ENCODE data around the gene EIF5. TPM values are rescaled to one million over a fixed set of nuclear protein-coding genes. Genes with fewer than 3 reads are reported as not detected.

Gene EIF5
- total and polyA plus RNA-seq, 11 donors = 38.1 to 304 (median 255) TPM

DNA sequence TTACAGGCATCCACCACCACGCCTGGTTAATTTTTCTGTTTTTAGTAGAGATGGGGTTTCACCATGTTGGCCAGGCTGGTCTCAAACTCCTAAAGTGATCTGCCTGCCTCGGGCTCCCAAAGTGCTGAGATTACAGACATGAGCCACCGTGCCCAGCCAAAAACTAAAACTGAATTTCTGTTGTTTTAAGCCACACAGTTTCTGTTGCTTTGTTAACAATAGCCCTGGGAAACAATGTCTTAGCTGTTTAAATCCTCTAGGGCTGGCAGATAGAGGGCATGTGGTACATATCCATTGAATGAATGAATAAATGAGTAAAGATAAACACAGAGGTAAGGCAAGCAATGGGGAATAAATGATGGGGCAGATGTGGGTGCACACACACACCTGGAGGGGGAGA is 8.0 kb upstream of the EIF5 start:
- H3K4me3 ChIP-seq = no peak overlapping the region
- no peaks in the 10 kb centered on the region for H3K9me3 ChIP-seq
- intact Hi-C loops (cut with DNase I) = no loop called here
- no peak for ATAC-seq
- TF ChIP-seq, protein P1, sequence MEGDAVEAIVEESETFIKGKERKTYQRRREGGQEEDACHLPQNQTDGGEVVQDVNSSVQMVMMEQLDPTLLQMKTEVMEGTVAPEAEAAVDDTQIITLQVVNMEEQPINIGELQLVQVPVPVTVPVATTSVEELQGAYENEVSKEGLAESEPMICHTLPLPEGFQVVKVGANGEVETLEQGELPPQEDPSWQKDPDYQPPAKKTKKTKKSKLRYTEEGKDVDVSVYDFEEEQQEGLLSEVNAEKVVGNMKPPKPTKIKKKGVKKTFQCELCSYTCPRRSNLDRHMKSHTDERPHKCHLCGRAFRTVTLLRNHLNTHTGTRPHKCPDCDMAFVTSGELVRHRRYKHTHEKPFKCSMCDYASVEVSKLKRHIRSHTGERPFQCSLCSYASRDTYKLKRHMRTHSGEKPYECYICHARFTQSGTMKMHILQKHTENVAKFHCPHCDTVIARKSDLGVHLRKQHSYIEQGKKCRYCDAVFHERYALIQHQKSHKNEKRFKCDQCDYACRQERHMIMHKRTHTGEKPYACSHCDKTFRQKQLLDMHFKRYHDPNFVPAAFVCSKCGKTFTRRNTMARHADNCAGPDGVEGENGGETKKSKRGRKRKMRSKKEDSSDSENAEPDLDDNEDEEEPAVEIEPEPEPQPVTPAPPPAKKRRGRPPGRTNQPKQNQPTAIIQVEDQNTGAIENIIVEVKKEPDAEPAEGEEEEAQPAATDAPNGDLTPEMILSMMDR (IDR thresholded peaks at IDR 0.05) = no peak
- TF ChIP-seq POLR2A (IDR thresholded peaks at IDR 0.05) = no peak
- no peaks in the 10 kb centered on the region for H3K36me3 ChIP-seq
- no peak for DNase-seq
- H3K27me3 ChIP-seq = peaks cover 0 to 3% (median 0%) of the 10 kb centered on the region in 9 donors
- WGBS, 4 donors = 83 to 88% (median 86%) methylated on average over 3 of the region's 3 CpGs
- H3K4me1 ChIP-seq = peaks cover 0 to 7% (median 0%) of the 10 kb centered on the region in 12 donors
- no peak overlapping the region for H3K27ac ChIP-seq

DNA sequence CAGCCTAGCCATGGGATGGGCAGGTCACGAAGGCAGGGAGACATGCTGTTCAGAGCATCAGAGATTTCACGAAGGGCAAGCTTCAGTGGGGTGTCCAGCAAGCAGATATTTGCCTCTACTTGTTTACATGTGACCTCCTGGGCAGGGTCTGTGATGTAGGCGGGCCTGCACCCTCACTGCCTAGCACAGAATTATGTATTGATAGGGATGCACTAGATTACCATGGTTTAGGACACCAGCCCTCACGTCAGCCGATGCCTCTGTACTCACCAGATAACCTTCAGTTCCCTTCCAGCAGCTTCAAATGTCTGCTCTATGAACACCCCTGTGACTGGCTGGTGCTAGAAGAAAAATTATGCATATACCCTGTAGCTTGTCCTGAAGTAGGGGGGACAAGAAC is 5.1 kb upstream of the EIF5 start:
- Histone ChIP-seq H3K27me3 (no peaks in the 10 kb centered on the region), H3K4me1 (peaks cover 0 to 22% (median 10%) of the 10 kb centered on the region in 12 donors), H3K27ac (no peak overlapping the region), H3K9me3 (no peaks in the 10 kb centered on the region), H3K4me3 (no peak overlapping the region), H3K36me3 (no peaks in the 10 kb centered on the region)
- ATAC-seq (no peak), DNase-seq (no peak)
- intact Hi-C loops (cut with DNase I) = no loop called here
- WGBS, 4 donors = 71 to 92% (median 82%) methylated on average over 4 to 5 of the region's 5 CpGs
- TF ChIP-seq POLR2A (IDR thresholded peaks at IDR 0.05) = no peak
- TF ChIP-seq, protein P1 (IDR thresholded peaks at IDR 0.05) = no peak

DNA sequence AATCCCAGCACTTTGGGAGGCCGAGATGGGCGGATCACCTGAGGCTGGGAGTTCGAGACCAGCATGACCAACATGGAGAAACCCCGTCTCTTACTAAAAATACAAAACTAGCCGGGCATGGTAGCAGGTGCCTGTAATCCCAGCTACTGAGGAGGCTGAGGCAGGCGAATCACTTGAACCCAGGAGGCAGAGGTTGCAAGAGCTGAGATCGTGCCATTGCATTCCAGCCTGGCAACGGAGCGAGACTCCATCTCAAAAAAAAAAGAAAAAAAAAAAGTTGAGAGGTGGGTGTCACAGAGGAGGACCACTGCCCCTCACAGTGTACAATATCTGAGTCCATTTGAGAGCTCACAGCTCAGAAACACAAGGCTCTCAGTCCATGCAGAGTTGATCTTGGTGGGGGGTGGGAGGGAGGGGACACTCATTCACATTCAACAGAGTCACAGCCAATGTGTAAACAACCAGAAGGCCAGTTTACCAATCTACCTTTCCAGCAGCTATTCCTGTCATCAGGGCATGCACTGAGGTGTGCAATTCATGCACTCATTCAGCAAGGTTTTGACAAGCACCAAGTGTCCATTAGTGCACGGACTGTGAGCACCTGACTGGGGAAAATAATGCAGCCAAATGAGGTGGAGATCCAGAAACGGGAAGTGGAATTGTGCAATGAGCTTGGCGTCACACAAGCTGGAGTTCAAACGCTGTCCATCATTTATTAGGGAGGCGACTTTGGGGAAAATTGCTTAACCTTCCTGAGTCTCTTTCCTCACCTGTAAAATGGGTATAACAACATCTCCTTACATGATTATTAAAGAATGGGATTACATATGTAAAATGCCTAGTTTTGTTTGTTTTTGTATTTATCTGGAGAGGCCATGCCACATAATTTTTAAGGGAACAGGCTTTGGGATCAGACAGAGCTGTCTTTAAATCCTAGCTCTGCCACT is 4.4 kb upstream of the EIF5 start:
- H3K4me1 ChIP-seq = peaks cover 0 to 22% (median 10%) of the 10 kb centered on the region in 12 donors
- H3K4me3 ChIP-seq = no peak overlapping the region
- H3K36me3 ChIP-seq = no peaks in the 10 kb centered on the region
- no peak for TF ChIP-seq POLR2A (IDR thresholded peaks at IDR 0.05)
- TF ChIP-seq, protein P1 (IDR thresholded peaks at IDR 0.05) = no peak
- intact Hi-C loops (cut with DNase I) = loop anchor here in 4 of 10 donors (5.0 to 10.0 kb wide), 2 partner anchors 55 to 58 kb away; partner anchors contain the start of gene MARK3 (in 4 of the 4)
- 80 to 84% (median 83%) methylated on average over 14 of the region's 14 CpGs for WGBS, 4 donors
- H3K27me3 ChIP-seq = no peaks in the 10 kb centered on the region
- DNase-seq = no peak
- ATAC-seq = no peak
- no peaks in the 10 kb centered on the region for H3K9me3 ChIP-seq
- H3K27ac ChIP-seq = no peak overlapping the region

DNA sequence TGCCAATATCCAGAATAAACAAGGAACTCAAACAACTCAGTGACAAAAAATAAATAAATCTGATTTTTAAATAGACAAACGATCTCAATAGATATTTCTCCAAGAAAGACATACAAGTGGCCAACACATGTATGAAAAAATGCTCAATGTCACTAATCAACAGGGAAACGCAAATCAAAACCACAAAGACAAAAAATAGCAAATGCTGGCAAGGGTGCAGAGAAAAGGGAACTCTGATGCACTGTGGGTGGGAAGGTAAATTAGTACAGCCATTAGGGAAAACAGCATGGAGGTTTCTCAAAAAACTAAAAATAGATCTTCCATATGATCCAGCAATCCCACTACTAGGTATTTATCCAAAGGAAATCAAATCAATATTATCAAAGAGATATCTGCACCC is 3.5 kb upstream of the EIF5 start:
- no peak overlapping the region for H3K4me3 ChIP-seq
- no peak for ATAC-seq
- no peak overlapping the region for H3K27ac ChIP-seq
- no peaks in the 10 kb centered on the region for H3K27me3 ChIP-seq
- no peaks in the 10 kb centered on the region for H3K9me3 ChIP-seq
- peaks cover 0 to 3% (median 2%) of the 10 kb centered on the region in 9 donors for H3K36me3 ChIP-seq
- 50 to 79% (median 65%) methylated on average over 2 of the region's 2 CpGs for WGBS, 4 donors
- TF ChIP-seq, protein P1 (IDR thresholded peaks at IDR 0.05) = no peak
- no peak for TF ChIP-seq POLR2A (IDR thresholded peaks at IDR 0.05)
- peaks cover 0 to 24% (median 13%) of the 10 kb centered on the region in 12 donors for H3K4me1 ChIP-seq
- intact Hi-C loops (cut with DNase I) = loop anchor here in 4 of 10 donors (5.0 to 10.0 kb wide), 2 partner anchors 54 to 57 kb away; partner anchors contain the start of gene MARK3 (in 4 of the 4)
- DNase-seq = no peak

All from heart left ventricle (tissue), 16 donors.